HuH-7.5 (cell line): Measurements from ENCODE around the gene DDX50.

Experiments used
- DNase-seq: peaks from one replicate; pipeline ENCODE4 v3.0.0; 2011; ENCODE audit warnings: low spot score

The DDX50 gene

GRCh38 chr10:68981074-68981473 lies 80.0 kb downstream of the DDX50 start:
- DNase-seq: no peak

- DNase-seq: no peak
Observed at GRCh38 chr10:68982389-68982788, 81.3 kb downstream of the DDX50 start.

- no peak for DNase-seq
Observed at GRCh38 chr10:68987611-68988010, 86.5 kb downstream of the DDX50 start.

GRCh38 chr10:68988530-68989316 lies 87.6 kb downstream of the DDX50 start, which contains the start of gene KIFBP:
TSS of gene KIFBP (plus strand) at chr10:68988803. CDS start at chr10:68988833, 30 bp downstream.
- peak; percentile 61 for DNase-seq

GRCh38 chr10:68989317-68989990 lies 88.3 kb downstream of the DDX50 start:
- no peak for DNase-seq

GRCh38 chr10:68992636-68993440 lies 91.7 kb downstream of the DDX50 start:
- no peak for DNase-seq
